ENCODE data around the gene HEATR3. TPM values are rescaled to one million over a fixed set of nuclear protein-coding genes. Genes with fewer than 3 reads are reported as not detected.

Gene HEATR3
- total RNA-seq, 2 experiments from 2014 or later: 22.2 to 28.7 TPM

DNA sequence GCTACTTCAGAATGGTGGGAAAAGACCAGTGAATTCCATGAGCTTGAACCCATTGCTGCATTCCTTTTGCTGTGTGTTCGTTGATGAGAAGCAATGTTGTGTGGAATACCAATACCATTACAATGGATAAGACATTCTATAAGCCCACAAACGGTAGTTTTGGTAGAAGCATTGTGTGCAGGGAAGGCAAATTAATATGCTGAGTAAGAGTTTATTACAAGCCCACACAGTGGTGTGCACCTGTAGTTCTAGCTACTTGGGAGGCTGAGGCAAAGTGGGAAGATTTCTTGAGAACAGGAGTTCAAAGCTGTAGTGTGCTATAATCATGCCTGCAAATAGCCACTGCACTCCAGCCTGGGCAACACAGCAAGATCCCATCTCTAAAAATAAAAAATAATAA lies 67.4 kb downstream of the HEATR3 start:
- H3K27me3 Mint-ChIP-seq: no peaks in the 10 kb centered on the region
- no peak overlapping the region for H3K27ac Mint-ChIP-seq
- POLR2A ChIA-PET: no interaction called here
- H3K36me3 Mint-ChIP-seq (ENCODE audit: low read depth): no peaks in the 10 kb centered on the region
- intact Hi-C loops (cut with DNase I, micrococcal nuclease): no loop called here
- no peak overlapping the region for H3K4me3 Mint-ChIP-seq
- H3K4me1 Mint-ChIP-seq: no peaks in the 10 kb centered on the region
- no peaks in the 10 kb centered on the region for H3K9me3 Mint-ChIP-seq (ENCODE audit: low read depth)
- CTCF ChIA-PET: no interaction called here
- ATAC-seq (no peak), DNase-seq (no peak)

GRCh38 chr16:50136399-50136798 lies 70.6 kb downstream of the HEATR3 start:
- POLR2A ChIA-PET: interaction anchor here (0.6 kb wide), 1 partner anchor 19 kb away, joined by 4 read pairs; no protein-coding TSS in a partner anchor
- CTCF ChIA-PET: interaction anchor here (2.1 kb wide), 1 partner anchor 75 kb away, joined by 15 read pairs; no protein-coding TSS in a partner anchor
- H3K4me1 Mint-ChIP-seq: no peaks in the 10 kb centered on the region
- DNase-seq: no peak
- H3K4me3 Mint-ChIP-seq: no peak overlapping the region
- H3K36me3 Mint-ChIP-seq (ENCODE audit: low read depth): no peaks in the 10 kb centered on the region
- no peaks in the 10 kb centered on the region for H3K9me3 Mint-ChIP-seq (ENCODE audit: low read depth)
- ATAC-seq: no peak
- no peaks in the 10 kb centered on the region for H3K27me3 Mint-ChIP-seq
- intact Hi-C loops (cut with DNase I, micrococcal nuclease): no loop called here
- H3K27ac Mint-ChIP-seq: no peak overlapping the region

GRCh38 chr16:50137268-50137667 lies 71.5 kb downstream of the HEATR3 start:
- intact Hi-C loops (cut with DNase I, micrococcal nuclease): no loop called here
- DNase-seq (no peak), ATAC-seq (no peak)
- Mint-ChIP-seq H3K4me1 (no peaks in the 10 kb centered on the region), H3K36me3 (ENCODE audit: low read depth) (no peaks in the 10 kb centered on the region), H3K27ac (no peak overlapping the region), H3K4me3 (no peak overlapping the region), H3K9me3 (ENCODE audit: low read depth) (no peaks in the 10 kb centered on the region), H3K27me3 (no peaks in the 10 kb centered on the region)
- POLR2A ChIA-PET: no interaction called here
- CTCF ChIA-PET: interaction anchor here (0.7 to 2.1 kb wide), 2 partner anchors 13 to 74 kb away, joined by 3 to 15 read pairs; no protein-coding TSS in a partner anchor

- H3K27me3 Mint-ChIP-seq: no peaks in the 10 kb centered on the region
- no peaks in the 10 kb centered on the region for H3K36me3 Mint-ChIP-seq (ENCODE audit: low read depth)
- no peaks in the 10 kb centered on the region for H3K4me1 Mint-ChIP-seq
- POLR2A ChIA-PET: no interaction called here
- no peak overlapping the region for H3K4me3 Mint-ChIP-seq
- DNase-seq (no peak), ATAC-seq (peak; percentile 57)
- CTCF ChIA-PET: no interaction called here
- H3K27ac Mint-ChIP-seq: no peak overlapping the region
- no peaks in the 10 kb centered on the region for H3K9me3 Mint-ChIP-seq (ENCODE audit: low read depth)
- intact Hi-C loops (cut with DNase I, micrococcal nuclease): no loop called here
Observed at GRCh38 chr16:50139580-50139979, 73.8 kb downstream of the HEATR3 start.

GRCh38 chr16:50144211-50144610 lies 78.4 kb downstream of the HEATR3 start:
- CTCF ChIA-PET: no interaction called here
- POLR2A ChIA-PET: no interaction called here
- ATAC-seq (no peak), DNase-seq (no peak)
- Mint-ChIP-seq H3K27ac (no peak overlapping the region), H3K9me3 (ENCODE audit: low read depth) (no peaks in the 10 kb centered on the region), H3K27me3 (no peaks in the 10 kb centered on the region), H3K4me3 (no peak overlapping the region), H3K36me3 (ENCODE audit: low read depth) (no peaks in the 10 kb centered on the region), H3K4me1 (no peaks in the 10 kb centered on the region)
- intact Hi-C loops (cut with DNase I, micrococcal nuclease): no loop called here

GRCh38 chr16:50146479-50147435 lies 81.0 kb downstream of the HEATR3 start:
- peaks cover 8% of the 10 kb centered on the region for H3K4me1 Mint-ChIP-seq
- no peaks in the 10 kb centered on the region for H3K9me3 Mint-ChIP-seq (ENCODE audit: low read depth)
- ATAC-seq (no peak), DNase-seq (no peak)
- H3K36me3 Mint-ChIP-seq (ENCODE audit: low read depth): no peaks in the 10 kb centered on the region
- H3K4me3 Mint-ChIP-seq: no peak overlapping the region
- intact Hi-C loops (cut with DNase I, micrococcal nuclease): no loop called here
- H3K27me3 Mint-ChIP-seq: no peaks in the 10 kb centered on the region
- ChIA-PET CTCF (interaction anchor here (0.6 to 1.1 kb wide), 2 partner anchors 24 to 64 kb away, joined by 3 to 4 read pairs; no protein-coding TSS in a partner anchor), POLR2A (no interaction called here)
- H3K27ac Mint-ChIP-seq: no peak overlapping the region

GRCh38 chr16:50151322-50151721 lies 85.6 kb downstream of the HEATR3 start:
- no peak overlapping the region for H3K4me3 Mint-ChIP-seq
- H3K27me3 Mint-ChIP-seq: no peaks in the 10 kb centered on the region
- CTCF ChIA-PET: interaction anchor here (0.7 to 2.6 kb wide), 7 partner anchors 18 to 614 kb away, joined by 3 to 13 read pairs (median 3); partner anchors contain the start of gene CNEP1R1
- peaks cover 29% of the 10 kb centered on the region for H3K4me1 Mint-ChIP-seq
- POLR2A ChIA-PET: interaction anchor here (0.8 to 1.6 kb wide), 3 partner anchors 29 to 126 kb away, joined by 3 to 7 read pairs (median 4); partner anchors contain the start of gene CNEP1R1
- peaks cover 8% of the 10 kb centered on the region for H3K36me3 Mint-ChIP-seq (ENCODE audit: low read depth)
- intact Hi-C loops (cut with DNase I, micrococcal nuclease): loop anchor here (5.0 to 10.0 kb wide), 4 partner anchors 531 to 1547 kb away; partner anchors contain the start of genes CBLN1 (in 1 of the 2), CYLD (in 1 of the 2) and SNX20 (in 1 of the 2)
- no peaks in the 10 kb centered on the region for H3K9me3 Mint-ChIP-seq (ENCODE audit: low read depth)
- ATAC-seq (no peak), DNase-seq (no peak)
- H3K27ac Mint-ChIP-seq: peak overlapping the region; percentile 98

DNA sequence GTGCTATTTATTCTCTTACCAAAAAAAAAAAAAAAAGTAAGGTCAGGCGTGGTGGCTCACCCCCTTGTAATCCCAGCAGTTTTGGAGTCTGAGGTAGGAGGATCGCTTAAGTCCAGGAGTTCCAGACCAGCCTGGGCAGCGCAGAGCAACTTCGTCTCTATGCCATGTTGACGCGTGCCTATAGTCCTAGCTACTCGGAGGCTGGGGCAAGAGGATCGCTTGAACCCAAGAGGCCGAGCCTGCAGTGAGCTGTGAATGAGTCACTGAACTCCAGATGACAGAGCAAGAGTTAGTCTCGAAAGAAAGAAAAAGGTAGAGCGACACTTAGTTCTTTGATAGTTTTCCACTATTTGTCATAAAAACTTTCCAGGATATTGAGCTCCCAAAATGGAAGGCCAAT lies 86.0 kb downstream of the HEATR3 start:
- ATAC-seq (peak; percentile 13), DNase-seq (peak; percentile 62)
- intact Hi-C loops (cut with DNase I, micrococcal nuclease): loop anchor here (1.0 to 10.0 kb wide), 15 partner anchors 15 to 1547 kb away; partner anchors contain the start of genes CBLN1 (in 1 of the 2), CNEP1R1 (in 1 of the 2), CYLD (in 1 of the 2) and NKD1 (in 1 of the 2)

GRCh38 chr16:50152351-50152806 lies 86.6 kb downstream of the HEATR3 start:
- peak overlapping the region; percentile 79 for H3K4me3 Mint-ChIP-seq
- ATAC-seq (peak; percentile 70), DNase-seq (peak; percentile 90)
- POLR2A ChIA-PET: interaction anchor here (0.6 to 1.6 kb wide), 3 partner anchors 33 to 127 kb away, joined by 3 to 7 read pairs (median 4); partner anchors contain the start of gene CNEP1R1
- H3K4me1 Mint-ChIP-seq: peaks cover 39% of the 10 kb centered on the region
- CTCF ChIA-PET: interaction anchor here (0.6 to 2.6 kb wide), 7 partner anchors 17 to 175 kb away, joined by 3 to 13 read pairs (median 4); partner anchors contain the start of gene CNEP1R1
- H3K9me3 Mint-ChIP-seq (ENCODE audit: low read depth): no peaks in the 10 kb centered on the region
- peaks cover 10% of the 10 kb centered on the region for H3K36me3 Mint-ChIP-seq (ENCODE audit: low read depth)
- intact Hi-C loops (cut with DNase I, micrococcal nuclease): loop anchor here (1.0 to 10.0 kb wide), 15 partner anchors 14 to 1548 kb away; partner anchors contain the start of genes CBLN1 (in 1 of the 2), CNEP1R1 (in 1 of the 2), CYLD (in 1 of the 2) and NKD1 (in 1 of the 2)
- H3K27ac Mint-ChIP-seq: peak overlapping the region; percentile 98
- H3K27me3 Mint-ChIP-seq: no peaks in the 10 kb centered on the region

More for the DNA sequence above, 86.0 kb downstream of the HEATR3 start:
- Mint-ChIP-seq H3K4me1 (peaks cover 33% of the 10 kb centered on the region), H3K36me3 (ENCODE audit: low read depth) (peaks cover 8% of the 10 kb centered on the region), H3K9me3 (ENCODE audit: low read depth) (no peaks in the 10 kb centered on the region), H3K27ac (peak overlapping the region; percentile 98), H3K27me3 (no peaks in the 10 kb centered on the region), H3K4me3 (peak overlapping the region; percentile 79)
- ChIA-PET CTCF (interaction anchor here (0.6 to 2.6 kb wide), 9 partner anchors 18 to 614 kb away, joined by 3 to 13 read pairs (median 3); partner anchors contain the start of gene CNEP1R1), POLR2A (interaction anchor here (0.6 to 1.6 kb wide), 4 partner anchors 30 to 126 kb away, joined by 3 to 7 read pairs (median 4); partner anchors contain the start of gene CNEP1R1)

- peak within 1 kb of the TSS; percentile 98 for H3K27ac Mint-ChIP-seq
- H3K36me3 Mint-ChIP-seq (ENCODE audit: low read depth): peaks cover 10% of the 10 kb centered on the region
- H3K4me1 Mint-ChIP-seq: peaks cover 39% of the 10 kb centered on the region
- H3K4me3 Mint-ChIP-seq: peak within 1 kb of the TSS; percentile 79
- intact Hi-C loops (cut with DNase I, micrococcal nuclease): loop anchor here (1.0 to 10.0 kb wide), 18 partner anchors 14 to 1548 kb away; partner anchors contain the start of genes CNEP1R1 (in 2 of the 2), BRD7 (in 1 of the 2), CBLN1 (in 1 of the 2) and CYLD (in 1 of the 2)
- no peaks in the 10 kb centered on the region for H3K9me3 Mint-ChIP-seq (ENCODE audit: low read depth)
- DNase-seq: peak; percentile 92
- ChIA-PET CTCF (interaction anchor here (2.6 kb wide), 1 partner anchor 58 kb away, joined by 10 read pairs; no protein-coding TSS in a partner anchor), POLR2A (interaction anchor here (1.6 kb wide), 1 partner anchor 51 kb away, joined by 7 read pairs; no protein-coding TSS in a partner anchor)
- peak; percentile 71 for ATAC-seq
- H3K27me3 Mint-ChIP-seq: no peaks in the 10 kb centered on the region
Observed at GRCh38 chr16:50152807-50153595, 87.2 kb downstream of the HEATR3 start, which contains the start of gene TENT4B. TSS of gene TENT4B (plus strand) at chr16:50153306. CDS start at chr16:50153622, 316 bp downstream.
